AG08395 (cell line): ENCODE results near the gene PCNX1.

ENCODE experiments used
- DNase-seq: peaks from one replicate; pipeline ENCODE4 v3.0.0; 2012; ENCODE audit warnings: mixed read lengths, low spot score

The PCNX1 gene

DNA sequence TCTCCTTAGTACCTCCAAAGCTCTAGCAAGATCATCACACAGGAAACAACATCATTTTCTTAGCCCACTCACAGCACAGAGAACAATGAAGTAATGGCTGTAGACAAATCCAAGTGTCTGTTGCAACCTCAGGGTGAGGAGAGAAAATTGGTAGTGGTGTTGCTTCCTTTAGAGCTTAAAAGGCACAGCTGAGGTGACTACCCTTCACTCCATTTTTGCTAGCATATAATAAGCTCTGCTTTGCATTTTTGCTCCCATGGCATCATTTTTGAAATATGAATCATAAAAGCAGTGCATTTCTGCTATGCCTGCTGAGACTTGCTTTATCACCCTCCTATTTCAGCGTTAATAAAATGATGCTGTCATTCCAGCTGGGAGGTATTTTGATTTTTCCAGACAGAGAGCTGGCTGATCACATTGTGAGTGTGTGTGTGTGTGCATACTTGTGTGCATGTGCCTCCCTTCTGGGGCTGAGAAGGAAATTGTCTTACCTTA lies 18.5 kb upstream of the PCNX1 start:
- DNase-seq = peak; percentile 46

DNA sequence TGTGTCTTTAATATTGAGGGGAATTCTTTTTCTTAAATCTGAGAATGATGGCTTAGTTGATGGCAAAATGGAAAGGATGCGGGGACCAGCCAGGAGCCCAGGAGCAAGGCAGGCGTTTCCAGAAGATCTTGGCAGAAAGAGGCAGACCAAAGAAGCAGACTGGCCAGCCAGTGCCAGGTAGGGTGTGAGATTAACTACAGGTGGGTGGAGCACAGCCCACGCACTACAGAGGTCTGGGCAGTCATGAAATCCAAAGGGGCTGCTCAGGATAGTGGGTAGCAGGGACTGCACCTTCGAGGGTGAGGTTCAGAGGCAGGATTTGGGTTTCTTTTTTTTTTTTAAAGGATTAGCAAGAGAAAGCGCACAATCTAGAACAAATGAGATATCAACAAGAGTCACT lies 17.7 kb upstream of the PCNX1 start:
- DNase-seq = no peak

DNA sequence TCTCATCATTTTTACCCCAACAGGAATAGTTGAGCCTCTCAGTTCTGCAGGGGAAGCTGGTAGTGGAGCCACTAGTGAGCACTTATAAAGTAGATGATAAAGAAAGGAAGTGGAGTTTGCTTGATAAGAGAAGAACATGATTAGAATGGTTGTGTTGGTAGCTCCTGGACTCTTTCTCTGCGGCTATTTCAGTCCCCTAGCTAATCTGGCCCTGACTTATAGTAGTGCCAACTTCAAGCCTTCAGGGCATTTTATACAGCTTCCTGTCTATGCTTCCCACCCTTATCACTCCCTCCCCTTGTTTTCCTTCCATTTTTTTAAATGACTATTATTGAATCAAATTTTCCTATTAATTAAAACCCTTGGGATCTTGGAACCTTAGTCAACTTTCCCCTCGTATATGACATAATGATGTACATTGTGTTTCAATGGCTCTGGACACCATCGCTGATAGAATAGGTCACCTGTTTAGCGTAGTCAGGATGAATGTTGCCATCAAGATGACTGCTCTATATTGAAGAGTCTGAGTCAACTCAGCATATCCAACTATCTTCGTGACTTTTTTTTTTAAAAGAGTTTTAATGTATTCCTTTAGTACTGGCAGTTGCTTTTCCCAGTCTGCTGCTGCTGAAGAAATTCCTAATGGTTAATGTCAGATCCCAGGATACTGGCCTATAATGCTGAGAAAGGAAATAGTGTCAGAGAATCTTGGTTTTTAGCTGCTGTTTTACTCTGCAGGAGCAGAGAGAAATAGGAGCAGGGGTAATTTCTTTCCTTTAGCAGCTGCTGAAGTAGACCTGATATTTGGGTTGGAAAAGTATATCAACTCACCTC lies 16.2 kb upstream of the PCNX1 start:
- DNase-seq = no peak

DNA sequence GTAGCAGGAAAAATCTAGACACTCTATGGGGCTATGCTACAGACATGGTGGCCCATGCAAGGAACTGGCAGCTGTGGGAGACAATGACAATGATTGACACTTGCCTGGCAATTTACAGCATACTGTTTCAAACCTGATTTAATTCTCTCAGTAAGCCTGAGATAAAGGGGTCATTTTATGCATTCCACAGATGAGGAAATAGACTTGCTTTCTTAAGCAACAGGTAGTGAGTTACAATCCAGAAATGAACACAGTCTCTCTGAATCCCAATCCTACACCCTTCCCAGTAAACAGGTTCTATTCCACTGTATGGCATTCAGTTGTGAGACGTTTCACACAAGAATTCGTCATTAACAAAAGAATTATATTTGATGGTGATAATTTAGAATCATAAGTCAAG lies 15.5 kb upstream of the PCNX1 start:
- DNase-seq = no peak

DNA sequence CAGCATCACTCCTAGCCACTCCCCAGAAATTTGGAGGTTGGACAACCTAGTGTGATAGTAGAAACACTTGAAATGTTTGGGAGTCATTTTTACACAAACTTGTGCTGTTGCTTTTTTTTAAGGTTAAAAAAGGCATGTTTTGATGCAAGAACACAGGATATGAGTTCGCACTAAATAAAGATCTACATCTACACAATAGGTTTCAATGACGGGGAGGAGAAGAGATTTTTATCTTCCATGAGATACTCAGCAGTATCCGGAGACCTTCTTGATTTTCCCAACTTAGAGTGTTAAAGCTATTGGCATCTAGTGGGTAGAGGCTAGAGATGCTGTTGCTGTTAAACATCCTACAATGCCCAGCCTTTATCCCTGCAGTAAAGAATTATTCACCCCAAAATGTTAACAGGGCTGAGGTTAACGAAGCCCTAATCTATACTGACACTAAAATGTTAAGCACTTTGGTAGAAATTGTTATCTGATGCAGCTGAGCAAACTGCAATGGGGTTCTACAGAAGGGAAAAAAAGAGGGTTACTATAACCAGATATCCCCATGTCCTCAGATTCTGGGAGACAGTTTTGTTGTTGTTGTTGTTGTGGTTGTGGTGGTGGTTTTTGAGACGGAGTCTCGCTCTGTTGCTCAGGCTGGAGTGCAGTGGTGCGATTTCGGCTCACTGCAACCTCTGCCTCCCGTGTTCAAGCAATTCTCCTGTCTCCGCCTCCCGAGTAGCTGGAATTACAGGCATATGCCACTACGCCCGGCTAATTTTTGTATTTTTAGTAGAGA lies 14.0 kb upstream of the PCNX1 start:
- no peak for DNase-seq

DNA sequence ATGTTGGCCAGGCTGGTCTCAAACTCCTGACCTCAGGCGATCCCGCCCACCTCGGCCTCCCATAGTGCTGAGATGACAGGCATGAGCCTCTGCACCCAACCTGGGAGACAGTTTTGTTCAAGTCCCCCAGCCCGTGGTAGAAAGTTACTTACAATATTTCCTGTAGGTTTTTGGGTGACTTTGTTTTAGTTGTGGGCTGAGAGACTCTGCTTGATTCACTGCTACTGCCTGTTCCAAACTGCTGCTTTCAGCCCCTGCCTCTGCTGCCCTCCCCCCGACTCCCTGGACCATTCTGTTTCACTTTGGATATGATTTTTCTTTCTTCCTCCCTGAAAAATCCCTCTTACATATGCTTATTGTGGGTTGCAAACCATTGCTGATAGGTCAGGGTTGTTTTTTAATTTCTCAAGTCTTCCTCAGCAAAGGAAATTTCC lies 13.4 kb upstream of the PCNX1 start:
- no peak for DNase-seq

DNA sequence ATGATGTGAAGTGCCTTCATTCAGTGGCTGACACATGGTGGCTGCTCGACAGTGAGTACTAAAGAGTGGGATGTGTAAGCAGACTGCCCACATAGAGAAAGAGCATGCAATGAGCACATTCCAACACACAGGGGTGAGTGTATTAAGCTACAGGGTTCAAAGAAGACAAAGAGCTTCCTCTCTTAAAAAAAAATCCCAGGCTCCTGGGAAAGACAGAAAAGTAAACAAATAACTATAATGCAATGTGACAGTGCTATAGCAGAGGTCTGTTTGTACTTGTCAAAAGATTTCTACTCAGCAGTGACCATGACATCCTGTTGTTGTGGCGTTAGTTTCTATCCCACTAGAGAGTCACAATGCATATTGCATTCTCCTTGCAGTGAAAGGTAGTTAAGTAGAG lies 12.4 kb upstream of the PCNX1 start:
- no peak for DNase-seq

DNA sequence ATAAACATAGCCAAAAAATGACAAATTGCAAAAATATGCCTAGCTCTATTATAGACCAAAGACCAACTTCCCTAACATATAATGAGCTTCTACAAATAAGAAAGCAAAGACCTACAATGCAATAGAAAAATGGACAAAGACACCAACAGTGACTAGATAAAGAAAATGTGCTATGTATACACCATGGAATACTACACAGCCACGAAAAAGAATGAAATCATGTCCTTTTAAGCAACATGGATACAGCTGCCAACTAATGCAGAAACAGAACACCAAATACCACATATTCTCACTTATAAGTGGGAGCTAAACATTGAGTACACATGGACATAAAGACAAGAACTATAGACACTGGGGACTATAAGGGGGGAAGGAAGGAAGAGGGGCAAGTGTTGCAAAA lies 10.9 kb upstream of the PCNX1 start:
- DNase-seq = no peak

DNA sequence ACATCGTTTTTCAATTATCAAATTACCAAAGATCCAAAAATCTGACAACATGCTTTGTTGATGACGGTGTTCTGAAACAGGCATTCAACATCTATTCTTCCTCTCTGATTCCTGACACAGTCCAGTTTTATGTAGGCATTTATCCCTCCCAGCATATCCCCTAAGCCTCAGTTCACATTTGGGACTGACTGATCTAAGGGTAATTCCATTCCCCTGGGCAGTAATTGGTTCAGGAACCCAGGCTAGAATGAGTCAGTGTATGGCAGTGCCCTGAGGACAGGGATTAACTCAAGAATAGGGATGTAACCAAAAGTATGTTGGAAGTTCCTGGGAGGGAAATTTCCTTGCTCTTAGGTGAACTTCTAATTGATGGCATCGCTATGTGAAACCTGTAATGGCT lies 10.3 kb upstream of the PCNX1 start:
- peak; percentile 9 for DNase-seq

DNA sequence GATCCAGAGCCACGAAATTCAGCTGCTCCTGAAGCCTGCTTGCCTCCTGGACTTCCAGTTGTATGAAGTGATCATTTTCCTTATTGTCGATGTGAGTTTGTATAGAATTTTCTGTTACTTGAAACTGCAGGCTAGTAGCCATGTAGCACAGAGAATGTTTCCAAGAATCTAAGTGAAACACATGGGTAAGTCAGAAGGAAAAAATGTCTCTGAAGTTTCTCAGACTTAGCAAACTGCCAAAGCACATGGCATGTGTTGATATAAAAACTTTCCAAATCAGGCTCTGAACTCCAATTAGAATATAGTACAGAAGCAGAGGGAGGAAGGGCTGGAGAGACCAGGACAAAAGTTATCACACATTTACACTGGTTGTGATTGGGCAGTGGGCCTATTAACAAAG lies 9.8 kb upstream of the PCNX1 start:
- DNase-seq = peak; percentile 78

DNA sequence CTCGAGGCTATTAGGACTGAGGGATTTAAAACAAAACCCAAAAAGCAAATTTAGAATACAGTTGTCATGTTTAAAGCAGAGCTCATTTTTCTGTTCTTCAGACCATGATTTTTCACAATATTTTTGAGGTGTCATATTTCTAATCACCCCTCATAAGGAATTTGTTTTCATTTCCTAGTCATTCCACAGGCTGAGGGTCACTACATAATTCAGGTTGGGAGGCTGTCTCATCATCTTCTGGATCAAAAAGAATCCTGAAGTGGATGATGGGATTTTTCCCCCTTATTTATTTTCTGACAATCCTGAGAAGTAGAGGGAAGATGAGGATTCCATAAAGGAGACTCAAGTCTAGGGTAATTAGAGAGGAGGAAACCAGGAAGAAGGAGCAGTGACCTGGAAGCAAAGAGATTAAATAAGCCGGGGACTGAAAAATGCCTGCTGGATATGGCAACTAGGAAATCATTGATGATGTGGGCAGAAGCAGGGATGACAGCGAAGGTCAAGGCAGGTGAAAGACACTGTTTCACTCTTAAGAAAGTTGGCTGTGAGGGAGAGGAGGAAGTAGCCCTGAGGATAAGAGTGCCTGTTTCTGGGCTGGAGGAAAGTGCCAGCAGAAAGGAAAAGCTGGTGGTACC lies 9.0 kb upstream of the PCNX1 start:
- DNase-seq = no peak

DNA sequence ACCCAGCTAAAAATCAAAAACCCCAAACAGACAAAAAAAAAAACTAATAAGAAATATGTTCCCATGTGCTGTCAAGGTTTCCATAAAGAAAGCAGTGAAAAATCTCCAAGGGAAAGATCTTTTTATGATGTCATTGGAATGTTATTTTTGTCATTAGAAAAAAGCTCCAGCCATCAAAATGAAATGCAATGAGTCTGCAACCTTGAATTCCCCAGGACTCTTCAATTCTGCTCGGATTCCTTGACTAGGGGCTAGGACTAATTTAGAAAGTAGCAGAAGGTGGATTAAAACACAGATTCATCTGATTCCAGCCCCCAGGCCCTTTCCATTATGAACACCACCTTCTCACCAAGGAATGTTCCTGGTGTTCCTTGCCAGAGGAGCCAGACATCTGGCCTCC lies 6.0 kb upstream of the PCNX1 start:
- DNase-seq = peak; percentile 53

DNA sequence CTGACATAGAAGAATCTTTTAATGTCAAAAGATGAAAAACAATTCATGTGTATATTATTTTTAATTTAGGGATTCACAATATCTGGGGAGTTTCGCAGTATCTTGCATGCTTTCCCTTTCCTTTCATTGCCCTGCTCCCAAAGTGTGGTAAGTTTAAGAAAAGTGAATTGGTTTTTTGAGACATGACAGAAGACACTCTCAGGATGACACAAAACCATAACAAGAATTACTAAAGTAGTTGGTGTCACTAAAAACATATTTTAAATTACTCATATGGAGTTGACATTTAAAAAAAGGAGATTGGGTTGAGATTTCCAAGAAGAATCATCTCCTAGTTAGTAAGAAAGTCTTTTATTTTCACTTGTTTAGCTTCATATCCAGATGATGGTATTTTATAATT lies 5.1 kb upstream of the PCNX1 start:
- no peak for DNase-seq

DNA sequence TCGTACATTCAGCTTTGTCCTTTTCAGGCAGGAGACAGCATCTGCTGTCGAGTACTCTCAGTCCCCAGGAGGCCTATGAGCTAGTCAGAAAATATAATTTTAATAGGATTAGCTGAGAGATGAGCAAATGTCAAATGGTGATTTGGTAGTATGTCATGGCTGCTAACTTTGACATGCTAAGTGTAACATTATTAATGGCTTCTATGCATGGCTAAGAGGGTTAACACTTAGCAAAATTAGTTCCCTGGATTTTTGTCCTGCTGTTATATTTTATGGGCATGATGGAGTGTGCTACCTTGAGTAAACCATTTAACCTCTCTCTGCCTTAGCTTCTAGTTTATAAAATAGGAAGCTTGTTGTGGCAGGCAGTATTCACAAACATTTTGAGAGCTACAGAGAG lies 2.9 kb upstream of the PCNX1 start:
- no peak for DNase-seq

DNA sequence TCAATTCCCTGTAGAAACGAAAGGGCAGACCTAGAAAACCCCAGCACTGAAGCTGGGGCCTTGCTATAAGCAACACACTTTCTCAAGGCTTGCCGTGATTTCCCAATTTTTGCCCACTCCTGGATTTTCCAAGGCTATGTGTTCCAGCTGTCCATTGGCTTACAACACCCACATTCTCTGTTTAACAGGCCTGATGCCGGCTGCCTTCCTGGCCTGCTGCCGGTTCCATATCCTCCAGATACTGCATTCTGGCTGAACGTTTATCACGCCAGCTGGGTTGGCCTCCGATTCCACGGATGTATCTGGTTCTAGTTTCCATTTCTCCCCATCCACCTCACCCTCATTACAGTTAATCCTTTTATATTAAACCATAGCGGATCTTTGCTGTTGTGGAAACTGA lies 2.0 kb upstream of the PCNX1 start:
- DNase-seq = peak; percentile 61

DNA sequence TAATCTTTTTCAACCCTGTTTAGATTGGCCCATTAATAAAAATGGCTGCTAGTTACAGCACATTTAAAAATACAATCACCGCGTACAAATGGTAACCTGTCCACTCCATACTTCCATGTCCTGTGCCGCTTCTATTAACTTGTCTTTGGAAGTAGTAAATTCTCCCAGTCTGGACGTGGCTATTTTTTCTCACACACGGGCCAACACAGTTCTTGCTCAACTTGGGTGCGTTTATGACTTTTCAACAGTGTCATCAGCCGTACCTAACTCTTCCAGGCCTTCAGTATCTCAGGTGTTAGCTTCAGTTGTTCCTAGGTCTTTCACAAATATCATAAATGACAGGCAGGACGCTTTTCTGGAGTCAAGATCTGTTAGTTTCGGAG lies 475 bp upstream of the PCNX1 start:
- DNase-seq = no peak

DNA sequence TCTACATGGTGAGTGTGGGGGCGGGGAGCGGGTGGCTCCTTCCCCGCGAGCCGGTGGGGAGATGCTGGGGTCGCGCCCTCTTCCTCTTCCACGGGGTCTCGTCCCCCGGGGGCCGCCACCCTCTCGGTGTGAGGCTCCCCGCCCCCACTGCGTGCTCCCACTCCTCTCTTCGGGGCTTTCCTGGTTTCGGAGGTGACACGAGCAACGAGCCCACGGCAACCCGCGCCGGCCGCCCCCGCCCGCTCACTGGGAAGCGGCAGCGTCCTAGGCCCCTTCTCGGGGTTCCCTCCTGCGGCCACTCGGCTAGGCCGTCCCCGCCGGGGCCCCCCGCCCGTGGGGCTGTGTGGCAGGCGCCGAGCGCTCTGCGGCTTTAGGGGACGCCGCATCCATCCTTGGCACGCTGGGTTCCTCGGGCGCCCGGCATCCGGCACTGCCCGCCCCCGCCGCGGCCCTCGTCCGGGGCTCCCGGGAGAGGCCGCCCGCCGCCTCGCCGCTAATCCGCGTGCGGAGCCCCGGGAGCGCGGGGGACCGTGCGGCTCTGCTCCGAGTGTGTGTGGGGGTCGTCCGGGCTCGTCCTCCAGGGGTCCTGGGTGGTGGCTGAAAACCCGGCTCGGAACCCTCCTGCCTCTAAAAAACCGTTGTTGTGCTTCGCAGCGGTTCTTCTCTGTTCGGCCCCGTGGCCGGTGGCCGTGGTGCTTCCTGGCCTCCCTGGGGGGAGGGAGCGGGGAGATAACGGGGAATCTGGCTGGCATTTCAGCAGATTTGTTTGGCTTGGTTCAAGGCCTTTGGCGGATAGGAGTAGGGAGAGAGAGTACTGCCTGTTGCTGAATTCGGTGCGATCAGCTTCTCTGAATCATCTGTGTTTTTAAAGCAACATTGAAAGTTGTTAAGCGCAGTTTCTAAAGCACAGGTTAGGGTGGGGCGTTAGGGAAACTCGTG lies 1.0 kb downstream of the PCNX1 start:
- DNase-seq = peak; percentile 52

DNA sequence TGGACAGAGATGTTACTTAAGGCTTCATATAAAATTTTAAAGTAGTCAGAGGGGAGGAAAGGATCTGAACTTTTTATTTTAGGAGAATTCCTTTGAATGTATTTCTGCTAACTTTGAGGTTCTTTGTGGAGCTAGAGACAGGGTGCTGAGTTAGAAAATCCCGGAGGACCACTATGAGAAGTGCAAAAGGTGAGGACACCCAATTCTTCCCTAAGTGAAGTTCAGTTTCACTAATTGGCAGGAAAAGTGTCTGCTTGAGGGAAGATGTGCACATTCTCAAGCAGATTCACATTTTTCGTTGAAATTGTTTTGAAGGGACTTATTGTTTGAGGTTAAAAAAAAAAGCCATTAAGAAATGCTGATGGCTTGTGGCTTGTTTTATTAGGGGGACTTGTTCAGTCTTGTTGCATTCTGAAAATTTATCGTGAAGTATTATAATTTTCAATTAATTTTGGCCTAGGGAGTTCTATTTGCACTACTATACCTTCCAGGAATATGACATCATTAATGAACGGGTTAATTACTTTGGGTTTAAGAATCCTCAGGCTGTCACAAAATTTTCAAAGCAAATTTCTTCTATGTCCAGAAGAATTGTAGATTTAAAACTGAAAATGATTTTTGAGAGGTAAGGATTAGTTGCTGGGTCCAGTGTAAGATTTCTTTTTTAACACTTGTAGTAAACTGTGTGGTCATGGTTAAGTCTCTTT lies 1.8 kb downstream of the PCNX1 start:
- DNase-seq = no peak

DNA sequence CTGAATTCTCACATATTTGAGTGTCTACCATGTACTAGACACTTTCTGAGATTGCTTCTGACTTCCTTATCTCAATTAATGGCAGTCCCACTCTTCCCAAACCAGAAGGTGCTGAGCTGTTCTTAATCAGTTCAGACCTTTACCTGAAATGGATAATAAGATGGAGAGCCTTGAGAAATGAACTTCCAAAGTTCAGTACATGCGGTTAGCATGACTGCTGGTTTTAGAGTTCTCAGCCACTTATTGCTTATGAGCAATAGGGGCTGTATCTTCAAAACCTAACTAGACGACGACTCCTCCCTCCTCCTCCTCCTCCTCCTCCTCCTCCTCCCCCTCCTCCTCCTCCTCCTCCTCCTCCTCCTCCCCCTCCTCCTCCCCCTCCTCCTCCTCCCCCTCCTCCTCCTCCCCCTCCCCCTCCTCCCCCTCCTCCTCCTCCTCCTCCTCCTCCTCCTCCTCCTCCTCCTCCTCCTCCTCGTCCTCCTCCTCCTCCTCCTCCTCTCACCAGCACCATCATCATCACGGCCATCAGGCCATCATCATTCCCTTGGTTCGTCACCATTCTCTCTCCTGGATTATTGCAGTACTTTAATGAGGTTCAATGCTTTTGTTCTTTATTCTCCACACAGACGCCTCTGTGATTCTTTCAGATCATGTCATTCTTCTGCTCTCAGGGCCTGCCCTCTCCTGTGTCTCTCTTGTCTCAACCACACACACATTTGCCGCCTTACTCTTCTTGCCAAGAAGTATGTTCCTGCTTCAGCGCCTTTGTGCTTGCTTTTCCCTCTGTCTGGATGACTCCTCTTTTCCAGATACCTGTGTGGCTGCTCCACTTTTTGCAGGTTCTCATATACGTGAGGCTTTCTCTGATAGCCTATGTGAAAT lies 2.7 kb downstream of the PCNX1 start:
- no peak for DNase-seq

DNA sequence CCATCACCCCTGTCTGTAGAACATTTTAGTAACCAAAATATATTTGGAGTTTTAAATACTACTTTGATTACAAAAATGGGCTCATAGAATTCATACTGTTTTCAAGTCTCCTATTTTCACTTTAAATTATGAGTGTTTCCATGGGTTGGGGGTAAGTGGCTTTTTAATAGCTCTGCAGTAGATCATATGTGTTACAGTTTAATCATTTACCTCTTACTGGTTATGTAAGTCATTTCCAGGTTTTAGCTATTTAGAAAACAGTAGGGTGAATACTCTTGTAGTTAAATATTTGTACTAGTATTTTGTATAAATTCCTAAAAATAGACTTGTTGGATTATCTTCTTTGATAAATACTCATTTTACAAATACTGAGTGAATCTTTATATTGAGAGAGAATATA lies 8.2 kb downstream of the PCNX1 start:
- no peak for DNase-seq
